ENCODE results near the gene SBSN. TPM values are rescaled to one million over a fixed set of nuclear protein-coding genes. Genes with fewer than 3 reads are reported as not detected.

SBSN gene
- total RNA-seq, 1 donor from 2014 or later = 0.24 TPM

DNA sequence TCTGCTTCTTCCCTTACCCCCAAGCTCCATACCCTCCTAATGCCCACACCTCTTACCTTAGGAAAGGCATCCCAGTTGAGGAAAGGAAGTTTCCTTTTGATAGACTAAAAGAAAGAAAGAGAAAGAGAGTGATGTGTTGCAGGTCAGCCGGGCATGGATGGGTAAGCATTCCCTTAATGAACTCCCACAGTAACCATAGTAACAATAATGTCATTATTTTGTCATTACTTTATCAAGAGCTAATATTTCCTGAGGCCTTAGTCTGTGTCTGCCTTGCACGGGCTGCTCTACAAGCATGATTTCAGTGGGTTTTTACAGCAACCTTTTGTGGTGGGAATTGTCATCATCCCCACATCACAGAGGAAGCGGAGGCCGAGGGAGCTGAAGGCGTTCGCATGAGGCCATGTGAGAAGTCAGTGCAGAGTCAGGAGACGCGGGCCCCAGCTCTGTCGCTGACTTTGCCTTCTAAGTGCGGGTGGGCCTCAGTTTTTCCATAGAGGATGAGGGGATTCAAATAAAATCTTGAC lies 40.4 kb downstream of the SBSN start:
- Mint-ChIP-seq H3K4me1 (ENCODE audit: low read depth) (peaks cover 26% of the 10 kb centered on the region), H3K36me3 (ENCODE audit: insufficient read depth) (no peaks in the 10 kb centered on the region), H3K27ac (no peak overlapping the region), H3K9me3 (ENCODE audit: low read depth) (no peaks in the 10 kb centered on the region), H3K27me3 (peaks cover 36% of the 10 kb centered on the region), H3K4me3 (ENCODE audit: low read depth) (no peak overlapping the region)
- TF ChIP-seq, protein P1, sequence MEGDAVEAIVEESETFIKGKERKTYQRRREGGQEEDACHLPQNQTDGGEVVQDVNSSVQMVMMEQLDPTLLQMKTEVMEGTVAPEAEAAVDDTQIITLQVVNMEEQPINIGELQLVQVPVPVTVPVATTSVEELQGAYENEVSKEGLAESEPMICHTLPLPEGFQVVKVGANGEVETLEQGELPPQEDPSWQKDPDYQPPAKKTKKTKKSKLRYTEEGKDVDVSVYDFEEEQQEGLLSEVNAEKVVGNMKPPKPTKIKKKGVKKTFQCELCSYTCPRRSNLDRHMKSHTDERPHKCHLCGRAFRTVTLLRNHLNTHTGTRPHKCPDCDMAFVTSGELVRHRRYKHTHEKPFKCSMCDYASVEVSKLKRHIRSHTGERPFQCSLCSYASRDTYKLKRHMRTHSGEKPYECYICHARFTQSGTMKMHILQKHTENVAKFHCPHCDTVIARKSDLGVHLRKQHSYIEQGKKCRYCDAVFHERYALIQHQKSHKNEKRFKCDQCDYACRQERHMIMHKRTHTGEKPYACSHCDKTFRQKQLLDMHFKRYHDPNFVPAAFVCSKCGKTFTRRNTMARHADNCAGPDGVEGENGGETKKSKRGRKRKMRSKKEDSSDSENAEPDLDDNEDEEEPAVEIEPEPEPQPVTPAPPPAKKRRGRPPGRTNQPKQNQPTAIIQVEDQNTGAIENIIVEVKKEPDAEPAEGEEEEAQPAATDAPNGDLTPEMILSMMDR (IDR thresholded peaks at IDR 0.05; ENCODE audit: unreplicated experiment) = no peak
- DNase-seq (ENCODE audit: low spot score, unreplicated experiment) = no peak

DNA sequence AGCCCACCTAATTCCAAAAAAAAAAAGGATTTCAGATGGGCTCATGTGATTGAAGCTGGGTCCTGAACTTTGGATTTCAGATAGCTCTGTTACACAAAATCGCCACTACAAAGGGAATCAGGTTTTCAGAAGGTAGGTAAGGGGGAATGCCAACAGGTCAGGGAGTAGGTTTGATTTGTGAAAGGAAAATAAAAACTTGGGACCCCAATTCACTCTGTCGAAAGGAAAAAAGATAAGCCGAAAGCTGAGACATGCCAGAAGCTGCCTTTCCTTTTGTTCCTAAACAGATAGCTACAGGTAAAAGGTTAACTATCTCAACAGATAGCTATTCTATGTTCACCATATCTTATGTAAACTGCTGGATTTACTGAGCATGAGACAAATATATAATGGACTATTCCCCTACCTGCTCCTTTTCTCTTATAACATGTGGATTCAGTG lies 41.8 kb downstream of the SBSN start:
- no peaks in the 10 kb centered on the region for H3K36me3 Mint-ChIP-seq (ENCODE audit: insufficient read depth)
- peaks cover 31% of the 10 kb centered on the region for H3K27me3 Mint-ChIP-seq

DNA sequence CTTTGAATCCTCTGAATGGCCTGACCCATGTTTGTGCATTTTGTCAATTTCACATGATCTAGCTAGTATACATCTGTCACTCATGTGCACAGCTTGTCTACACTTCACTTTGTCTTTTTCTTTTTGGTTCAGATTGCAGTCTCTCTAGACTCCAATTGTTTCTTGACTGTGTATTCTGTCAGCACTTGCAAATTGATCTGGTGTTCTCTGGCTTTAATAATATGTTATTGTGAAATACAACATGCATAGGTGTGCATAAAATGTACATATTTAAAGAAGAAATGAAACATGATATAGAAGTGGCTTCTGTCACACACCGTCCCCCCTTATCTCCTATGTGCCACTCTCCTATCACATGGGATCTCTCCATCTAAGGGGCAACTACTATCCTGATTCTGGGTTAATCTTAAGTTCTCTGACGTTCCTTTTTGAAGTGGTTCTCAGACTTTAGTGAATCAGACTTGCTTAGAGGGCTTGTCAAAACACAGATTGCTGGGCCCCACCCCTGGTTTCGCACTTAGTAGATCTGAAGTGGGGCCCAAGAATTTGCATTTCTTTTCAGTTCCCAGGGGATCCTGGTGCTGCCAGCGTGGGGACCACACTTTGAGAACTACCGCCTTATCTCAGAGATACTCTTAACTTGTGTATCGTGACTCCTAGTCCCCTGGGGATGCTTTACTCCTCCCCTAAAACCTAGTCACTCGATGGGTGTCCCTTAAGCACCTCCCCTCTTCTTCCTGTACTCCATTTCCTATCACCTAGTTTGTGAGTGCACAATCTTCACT lies 43.7 kb downstream of the SBSN start:
- Mint-ChIP-seq H3K27ac (no peak overlapping the region), H3K4me1 (ENCODE audit: low read depth) (peaks cover 24% of the 10 kb centered on the region), H3K27me3 (peaks cover 19% of the 10 kb centered on the region), H3K9me3 (ENCODE audit: low read depth) (no peaks in the 10 kb centered on the region), H3K36me3 (ENCODE audit: insufficient read depth) (no peaks in the 10 kb centered on the region), H3K4me3 (ENCODE audit: low read depth) (no peak overlapping the region)
- DNase-seq (ENCODE audit: low spot score, unreplicated experiment) = no peak
- TF ChIP-seq, protein P1 (IDR thresholded peaks at IDR 0.05; ENCODE audit: unreplicated experiment) = no peak

More for the DNA sequence above, 41.8 kb downstream of the SBSN start:
- no peak overlapping the region for H3K4me3 Mint-ChIP-seq (ENCODE audit: low read depth)
- H3K4me1 Mint-ChIP-seq (ENCODE audit: low read depth) = peaks cover 24% of the 10 kb centered on the region
- TF ChIP-seq, protein P1 (IDR thresholded peaks at IDR 0.05; ENCODE audit: unreplicated experiment) = no peak
- DNase-seq (ENCODE audit: low spot score, unreplicated experiment) = no peak
- H3K9me3 Mint-ChIP-seq (ENCODE audit: low read depth) = no peaks in the 10 kb centered on the region
- peak overlapping the region; percentile 65 for H3K27ac Mint-ChIP-seq

GRCh38 chr19:35483089-35483488 lies 45.0 kb downstream of the SBSN start:
- Mint-ChIP-seq H3K9me3 (ENCODE audit: low read depth) (no peaks in the 10 kb centered on the region), H3K4me3 (ENCODE audit: low read depth) (no peak overlapping the region), H3K4me1 (ENCODE audit: low read depth) (peaks cover 26% of the 10 kb centered on the region), H3K27ac (no peak overlapping the region), H3K27me3 (peaks cover 7% of the 10 kb centered on the region), H3K36me3 (ENCODE audit: insufficient read depth) (no peaks in the 10 kb centered on the region)
- DNase-seq (ENCODE audit: low spot score, unreplicated experiment) = no peak
- TF ChIP-seq, protein P1 (IDR thresholded peaks at IDR 0.05; ENCODE audit: unreplicated experiment) = no peak

DNA sequence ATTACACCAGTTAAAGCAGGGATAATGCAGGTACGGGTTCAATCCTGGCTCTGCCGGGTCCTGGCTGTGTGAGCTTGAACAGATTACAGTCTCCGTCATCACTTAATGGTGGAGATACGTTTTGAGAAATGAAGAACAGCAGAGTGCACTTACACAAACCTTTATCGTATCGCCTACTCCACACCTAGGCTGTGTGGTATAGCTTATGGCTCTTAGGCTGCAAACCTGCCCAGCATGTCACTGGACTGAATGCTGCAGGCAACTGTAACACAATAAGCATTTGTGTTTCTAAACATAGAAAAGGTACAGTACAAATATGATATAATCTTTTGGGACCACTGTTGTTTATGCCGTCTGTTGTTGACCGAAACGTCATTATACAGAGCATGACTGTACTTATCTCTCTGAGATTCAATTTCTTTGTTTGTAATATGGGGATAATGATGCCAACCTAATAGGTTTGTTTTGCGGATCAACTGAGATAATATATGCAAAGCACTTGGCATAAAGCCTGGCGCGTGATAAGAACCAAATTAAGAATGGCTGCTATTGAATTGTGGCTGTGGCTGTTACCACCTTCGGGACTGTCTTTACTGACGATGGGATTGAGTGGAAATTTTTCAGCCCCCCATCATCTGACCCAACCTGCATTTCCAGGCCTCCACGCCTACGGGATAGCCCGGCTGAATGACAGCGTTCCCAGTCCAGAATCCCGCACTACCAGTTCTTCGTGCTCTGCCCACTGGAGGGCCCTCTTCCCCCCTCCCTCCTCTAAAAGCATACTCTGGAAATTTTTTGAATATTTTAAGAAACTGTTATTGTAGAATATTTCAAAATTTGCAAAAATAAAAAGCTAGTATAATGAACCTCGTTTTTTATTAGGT lies 49.1 kb downstream of the SBSN start:
- Mint-ChIP-seq H3K9me3 (ENCODE audit: low read depth) (no peaks in the 10 kb centered on the region), H3K27me3 (peaks cover 3% of the 10 kb centered on the region), H3K4me1 (ENCODE audit: low read depth) (peaks cover 3% of the 10 kb centered on the region), H3K36me3 (ENCODE audit: insufficient read depth) (no peaks in the 10 kb centered on the region), H3K4me3 (ENCODE audit: low read depth) (no peak overlapping the region), H3K27ac (no peak overlapping the region)
- TF ChIP-seq, protein P1 (IDR thresholded peaks at IDR 0.05; ENCODE audit: unreplicated experiment) = peak; percentile 34
- no peak for DNase-seq (ENCODE audit: low spot score, unreplicated experiment)

Measured in progenitor cell of endocrine pancreas (in vitro differentiated cells).